Keratinocyte (primary cell): ENCODE results near the gene GPR107. TPM values are rescaled to one million over a fixed set of nuclear protein-coding genes. Genes with fewer than 3 reads are reported as not detected.

ENCODE experiments used
- DNase-seq: peaks from one replicate; pipeline ENCODE4 v3.0.0-alpha.2; 2011; ENCODE audit warnings: low read depth, missing footprints, low spot score
- FAIRE-seq: peaks from 2 replicates; lab custom pipeline; 2011; peaks lifted over from hg19 to GRCh38; lab: Jason Lieb, UNC
- H2AFZ ChIP-seq: 2 replicates; pipeline ENCODE4 v1.6.0; 2012; ENCODE audit warnings: low read length, control low read depth, inconsistent platforms; ENCODE audit not compliant: control insufficient read depth
- H3K27ac ChIP-seq: 2 replicates; pipeline ENCODE4 v1.5.1; 2011; ENCODE audit warnings: low read length; ENCODE audit not compliant: control insufficient read depth, insufficient read depth
- H3K27me3 ChIP-seq: 3 replicates; pipeline ENCODE4 v1.6.0; 2011; ENCODE audit warnings: low read length; ENCODE audit not compliant: control insufficient read depth, insufficient read depth; ENCODE audit errors: extremely low read depth
- H3K36me3 ChIP-seq, 2 experiments: 2 replicates in 1 of 2; 3 replicates in 1 of 2; pipeline ENCODE4 v1.5.1; 2011; ENCODE audit warnings: low read length in 2 of 2, mild to moderate bottlenecking in 1 of 2; ENCODE audit not compliant: control insufficient read depth in 2 of 2, insufficient read depth in 2 of 2; ENCODE audit errors: extremely low read depth in 1 of 2
- H3K4me1 ChIP-seq: 3 replicates; pipeline ENCODE4 v1.5.1; 2011; ENCODE audit warnings: low read length; ENCODE audit not compliant: control insufficient read depth, insufficient read depth; ENCODE audit errors: extremely low read depth
- H3K4me2 ChIP-seq: 3 replicates; pipeline ENCODE4 v1.6.0; 2011; ENCODE audit warnings: low read depth, low read length; ENCODE audit not compliant: control insufficient read depth, insufficient read depth; ENCODE audit errors: extremely low read depth
- H3K4me3 ChIP-seq, 3 experiments: fragments of 200-600 bp in 1 of 3; sonication (generic) in 1 of 3; 2 replicates in 2 of 3; 3 replicates in 1 of 3; pipeline ENCODE4 v1.5.1; 2011 to 2016; ENCODE audit warnings: low read length in 3 of 3, mild to moderate bottlenecking in 3 of 3, control low read depth in 2 of 3, inconsistent platforms in 1 of 3, low read depth in 1 of 3, mixed read lengths in 1 of 3, mixed run types in 1 of 3, moderate library complexity in 1 of 3; ENCODE audit not compliant: control insufficient read depth in 2 of 3, insufficient read depth in 2 of 3; ENCODE audit errors: extremely low read depth in 1 of 3
- H3K79me2 ChIP-seq: 2 replicates; pipeline ENCODE4 v1.6.0; 2012; ENCODE audit warnings: low read length; ENCODE audit not compliant: control insufficient read depth, insufficient read depth
- H3K9ac ChIP-seq: 3 replicates; pipeline ENCODE4 v1.6.0; 2011; ENCODE audit warnings: low read length; ENCODE audit not compliant: control insufficient read depth, insufficient read depth; ENCODE audit errors: extremely low read depth
- H3K9me1 ChIP-seq: 3 replicates; pipeline ENCODE4 v1.6.0; 2011; ENCODE audit warnings: low read length; ENCODE audit not compliant: control insufficient read depth, insufficient read depth; ENCODE audit errors: extremely low read depth
- H3K9me3 ChIP-seq: 2 replicates; pipeline ENCODE4 v1.5.1; 2012; ENCODE audit warnings: low read depth, low read length; ENCODE audit not compliant: control insufficient read depth
- H4K20me1 ChIP-seq: 3 replicates; pipeline ENCODE4 v1.6.0; 2011; ENCODE audit warnings: low read length; ENCODE audit not compliant: control insufficient read depth, insufficient read depth; ENCODE audit errors: extremely low read depth
- EZH2 ChIP-seq: IDR thresholded peaks from one replicate; pipeline ENCODE4 v1.6.1; 2012; ENCODE audit warnings: inconsistent platforms, mild to moderate bottlenecking, low read length, moderate library complexity
- dilution Hi-C: fragments of 300-500 bp; cut with MboI; formaldehyde crosslinking; loops from one replicate; pipeline ENCODE4 v1.7.0; 2020; ENCODE audit warnings: low sequenced_read_pairs; ENCODE audit not compliant: extremely low pct_ligation_motif_present
- polyA plus RNA-seq, 5 experiments: library from polyadenylated mRNA; depleted of rRNA in 3 of 5; stranded (reverse) in 3 of 5; stranded (forward) in 1 of 5; unstranded in 1 of 5; fragments of >200 nt; gene quantifications; 1 replicate in 1 of 5; 2 replicates in 3 of 5; 3 replicates in 1 of 5; pipeline versions ENCODE4 v1.2.1 to v1.2.3, GENCODE V29; 2011 to 2012; ENCODE audit warnings: missing spikeins in 2 of 5, low read depth in 1 of 5, low replicate concordance in 1 of 5
- TF ChIP-seq, protein P1 (sequence below), 3 experiments: IDR thresholded peaks in 1 of 3; conservative IDR thresholded peaks in 1 of 3; optimal IDR thresholded peaks in 1 of 3; 2 replicates in 2 of 3; 3 replicates in 1 of 3; pipeline versions ENCODE3 to v1.5.1; 2011; ENCODE audit warnings: low read length in 3 of 3, mild to moderate bottlenecking in 3 of 3, moderate library complexity in 2 of 3, control low read depth in 1 of 3, inconsistent platforms in 1 of 3; ENCODE audit not compliant: insufficient read depth in 2 of 3; ENCODE audit errors: extremely low read depth in 1 of 3

GPR107 gene
- polyA plus RNA-seq, 1 donor (not counting 4 experiments of a cell fraction or from before 2014, with no cell fraction given): 27.3 TPM

DNA sequence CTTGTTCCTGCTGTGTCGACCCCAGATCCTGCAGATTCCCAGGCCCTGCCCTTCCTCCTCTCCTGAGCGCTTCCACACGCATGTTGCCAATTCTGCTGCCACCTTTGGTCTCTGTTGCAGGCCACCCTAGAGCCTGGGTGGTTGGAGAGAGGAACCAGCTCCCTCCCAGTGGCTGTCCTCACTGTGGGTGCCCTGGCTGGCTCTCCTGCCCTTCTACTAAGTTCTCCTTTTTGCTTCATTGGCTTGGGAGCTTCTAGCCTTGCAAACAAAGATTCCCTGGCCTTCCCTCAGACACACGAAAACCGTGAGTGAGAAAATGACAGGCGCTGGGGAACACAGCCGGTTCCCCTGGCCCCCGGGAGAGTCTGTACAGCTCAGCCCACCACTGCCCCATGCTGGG is 104.3 kb downstream of the GPR107 start:
- no peak overlapping the region for H3K9ac ChIP-seq
- no peak overlapping the region for H3K4me2 ChIP-seq
- H3K36me3 ChIP-seq: no peaks in the 10 kb centered on the region

GRCh38 chr9:130159057-130159456 is 105.4 kb downstream of the GPR107 start:
- H3K9me3 ChIP-seq: no peaks in the 10 kb centered on the region
- H3K36me3 ChIP-seq: no peaks in the 10 kb centered on the region
- FAIRE-seq (no peak), DNase-seq (no peak)
- no peaks in the 10 kb centered on the region for H3K27me3 ChIP-seq
- no peak overlapping the region for H2AFZ ChIP-seq
- H3K4me1 ChIP-seq: no peaks in the 10 kb centered on the region
- no peak overlapping the region for H3K9ac ChIP-seq
- H3K4me3 ChIP-seq: no peak overlapping the region
- H3K4me2 ChIP-seq: no peak overlapping the region
- H3K27ac ChIP-seq: no peak overlapping the region
- TF ChIP-seq, protein P1, sequence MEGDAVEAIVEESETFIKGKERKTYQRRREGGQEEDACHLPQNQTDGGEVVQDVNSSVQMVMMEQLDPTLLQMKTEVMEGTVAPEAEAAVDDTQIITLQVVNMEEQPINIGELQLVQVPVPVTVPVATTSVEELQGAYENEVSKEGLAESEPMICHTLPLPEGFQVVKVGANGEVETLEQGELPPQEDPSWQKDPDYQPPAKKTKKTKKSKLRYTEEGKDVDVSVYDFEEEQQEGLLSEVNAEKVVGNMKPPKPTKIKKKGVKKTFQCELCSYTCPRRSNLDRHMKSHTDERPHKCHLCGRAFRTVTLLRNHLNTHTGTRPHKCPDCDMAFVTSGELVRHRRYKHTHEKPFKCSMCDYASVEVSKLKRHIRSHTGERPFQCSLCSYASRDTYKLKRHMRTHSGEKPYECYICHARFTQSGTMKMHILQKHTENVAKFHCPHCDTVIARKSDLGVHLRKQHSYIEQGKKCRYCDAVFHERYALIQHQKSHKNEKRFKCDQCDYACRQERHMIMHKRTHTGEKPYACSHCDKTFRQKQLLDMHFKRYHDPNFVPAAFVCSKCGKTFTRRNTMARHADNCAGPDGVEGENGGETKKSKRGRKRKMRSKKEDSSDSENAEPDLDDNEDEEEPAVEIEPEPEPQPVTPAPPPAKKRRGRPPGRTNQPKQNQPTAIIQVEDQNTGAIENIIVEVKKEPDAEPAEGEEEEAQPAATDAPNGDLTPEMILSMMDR (optimal IDR thresholded peaks at IDR 0.05 in 1 of 3, IDR thresholded peaks at IDR 0.05 in 1 of 3, conservative IDR thresholded peaks at IDR 0.05 in 1 of 3; ENCODE audit: extremely low read depth in 1 of 3, insufficient read depth in 2 of 3, low read length in 3 of 3): no peak
- TF ChIP-seq EZH2: no peak
- no peaks in the 10 kb centered on the region for H4K20me1 ChIP-seq
- no peaks in the 10 kb centered on the region for H3K9me1 ChIP-seq
- dilution Hi-C loops: no loop called here
- no peaks in the 10 kb centered on the region for H3K79me2 ChIP-seq

More for the DNA sequence above, 104.3 kb downstream of the GPR107 start:
- Histone ChIP-seq H3K27ac (no peak overlapping the region), H3K4me1 (no peaks in the 10 kb centered on the region), H3K9me1 (no peaks in the 10 kb centered on the region), H3K4me3 (no peak overlapping the region), H3K27me3 (no peaks in the 10 kb centered on the region), H4K20me1 (no peaks in the 10 kb centered on the region), H2AFZ (no peak overlapping the region), H3K79me2 (no peaks in the 10 kb centered on the region), H3K9me3 (no peaks in the 10 kb centered on the region)
- dilution Hi-C loops: no loop called here
- no peak for FAIRE-seq
- TF ChIP-seq EZH2: no peak
- TF ChIP-seq, protein P1 (optimal IDR thresholded peaks at IDR 0.05 in 1 of 3, IDR thresholded peaks at IDR 0.05 in 1 of 3, conservative IDR thresholded peaks at IDR 0.05 in 1 of 3; ENCODE audit: extremely low read depth in 1 of 3, insufficient read depth in 2 of 3, low read length in 3 of 3): no peak
- no peak for DNase-seq
